Sciatic nerve (tissue), 2 donors: ENCODE results near the gene SH2B2. TPM values are rescaled to one million over a fixed set of nuclear protein-coding genes. Genes with fewer than 3 reads are reported as not detected.
"Not testable (repeated sequence)": the region's sequence is repeated elsewhere in the genome, so short reads cannot be mapped to it uniquely, and the experiment has no call there.

Experiments
- ATAC-seq: fragments of 200-7000 bp; cut with Tn5 transposase; one replicate; pipeline ENCODE4 v1.9.1; 2020; ENCODE audit warnings: mild to moderate bottlenecking, moderate library complexity
- DNase-seq: peaks from one replicate; pipeline ENCODE4 v3.0.0-alpha.2; 2020; ENCODE audit warnings: low spot score
- intact Hi-C: fragments of 100-400 bp; cut with DNase I; formaldehyde crosslinking; loops from one replicate; pipeline ENCODE4 v1.14.2; 2022
- total RNA-seq: library from RNA; stranded (reverse); fragmentation: NEBNext Ultra II Directional; extraction: Animal tissue kit (Norgen Biotek cat#: 25700); gene quantifications from one replicate; pipeline ENCODE4 v1.2.1, GENCODE V29; 2021
- donor health status: DM: no; HTN: no; CAD: no.
- donor health status: DM: no; HTN: no; CAD: no.

SH2B2 gene
- total RNA-seq, 1 donor from 2014 or later, result 9.9 TPM

- intact Hi-C loops, result no loop called here
- no peak for DNase-seq
- no peak for ATAC-seq
These were observed 34.1 kb downstream of the SH2B2 start for GRCh38 chr7:102320601-102321350.

- DNase-seq (no peak), ATAC-seq (no peak)
- intact Hi-C loops, result no loop called here
These were observed 34.9 kb downstream of the SH2B2 start for GRCh38 chr7:102321351-102322201.

- intact Hi-C loops, result no loop called here
- ATAC-seq (no peak), DNase-seq (no peak)
These were observed 35.6 kb downstream of the SH2B2 start for GRCh38 chr7:102322202-102322715.

DNA sequence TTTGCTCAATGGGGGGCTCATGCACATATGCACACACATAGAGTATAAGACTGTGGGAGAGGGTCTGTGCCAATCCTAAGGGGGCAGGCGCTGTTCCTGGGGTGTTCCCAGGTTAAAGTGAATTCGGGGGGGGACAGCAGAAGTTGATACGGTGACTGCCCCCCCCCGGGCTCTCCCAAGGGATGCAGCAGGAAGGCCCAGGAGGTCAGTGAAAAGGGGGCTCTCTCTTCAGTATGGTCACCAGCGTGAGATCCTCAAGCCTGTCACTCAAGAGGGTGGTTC lies 37.2 kb downstream of the SH2B2 start:
- intact Hi-C loops, result no loop called here
- no peak for ATAC-seq
- no peak for DNase-seq

DNA sequence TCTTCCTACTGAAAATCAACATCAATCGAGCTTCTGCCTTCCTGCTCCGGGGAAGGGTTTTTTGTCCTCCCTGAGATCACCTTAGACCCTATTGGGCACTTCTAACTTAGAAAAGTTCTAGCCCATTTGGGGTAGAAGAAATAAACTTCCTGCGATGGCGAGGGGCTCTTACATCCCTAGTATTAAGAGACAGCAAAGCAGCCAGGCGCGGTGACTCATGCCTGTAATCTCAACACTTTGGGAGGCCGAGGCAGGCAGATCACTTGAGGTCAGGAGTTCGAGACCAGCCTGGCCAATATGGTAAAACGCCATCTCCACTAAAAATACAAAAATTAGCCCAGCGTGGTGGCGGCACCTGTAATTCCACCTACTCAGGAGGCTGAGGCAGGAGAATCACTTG lies 38.4 kb downstream of the SH2B2 start:
- ATAC-seq, DNase-seq, intact Hi-C loops: not testable (repeated sequence)

- DNase-seq (no peak), ATAC-seq (no peak)
- intact Hi-C loops, result no loop called here
These were observed 39.7 kb downstream of the SH2B2 start for GRCh38 chr7:102326157-102326889.

DNA sequence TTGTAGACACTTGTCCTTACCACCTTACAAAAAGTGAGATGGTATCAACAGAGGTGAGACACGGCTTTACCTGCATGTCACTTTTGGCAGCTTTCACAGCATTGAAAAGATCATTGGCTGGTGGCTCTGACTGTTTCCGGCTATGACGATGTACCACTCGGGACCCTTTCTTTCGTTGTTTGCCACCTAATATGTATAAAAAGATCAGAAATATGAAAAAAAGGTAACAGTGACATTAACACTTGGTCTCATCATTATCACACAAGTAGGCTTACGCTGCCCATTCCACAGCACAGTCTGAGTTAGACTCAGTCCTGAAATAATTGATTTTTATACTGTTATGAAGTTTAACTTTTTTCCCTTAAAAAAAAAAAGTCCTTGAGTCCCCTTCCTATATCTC lies 40.5 kb downstream of the SH2B2 start:
- ATAC-seq, intact Hi-C loops, DNase-seq: not testable (repeated sequence)

DNA sequence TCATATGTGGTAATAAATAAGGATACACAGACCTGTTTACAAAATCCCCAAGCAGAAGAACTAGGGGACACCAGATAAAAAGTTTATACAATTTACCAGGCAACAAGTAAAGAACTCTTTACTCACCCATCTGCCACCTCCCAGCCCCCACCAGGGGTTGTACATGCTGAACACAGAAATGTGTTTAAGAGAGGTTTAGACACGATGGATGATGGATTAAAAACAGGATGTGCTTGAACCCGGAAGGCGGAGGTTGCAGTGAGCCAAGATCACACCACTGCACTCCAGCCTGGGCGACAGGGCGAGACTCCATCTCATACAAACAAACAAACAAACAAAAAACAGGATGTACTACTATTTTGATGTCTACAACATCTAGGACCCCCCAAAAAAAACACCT lies 42.2 kb downstream of the SH2B2 start:
- intact Hi-C loops, DNase-seq, ATAC-seq: not testable (repeated sequence)

DNA sequence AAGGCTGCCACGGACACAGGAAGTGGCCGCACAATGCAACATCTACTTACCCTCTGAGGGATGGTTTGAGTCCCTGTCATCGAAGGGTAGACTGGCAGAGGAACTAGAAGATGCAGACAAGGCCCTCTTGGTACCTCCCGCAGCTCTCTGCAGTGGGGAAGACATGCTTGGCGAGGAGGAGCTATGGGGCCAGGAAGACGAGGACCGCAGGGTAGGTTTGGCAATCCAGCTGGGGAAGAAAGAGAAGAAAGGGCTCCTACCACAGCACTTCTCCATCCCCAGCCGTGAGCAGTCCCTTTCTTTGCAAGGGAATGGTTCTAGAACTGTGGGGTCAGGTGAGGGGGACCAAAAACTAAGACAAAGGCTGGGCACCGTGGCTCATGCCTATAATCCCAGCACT lies 42.7 kb downstream of the SH2B2 start:
- DNase-seq, ATAC-seq, intact Hi-C loops: not testable (repeated sequence)

DNA sequence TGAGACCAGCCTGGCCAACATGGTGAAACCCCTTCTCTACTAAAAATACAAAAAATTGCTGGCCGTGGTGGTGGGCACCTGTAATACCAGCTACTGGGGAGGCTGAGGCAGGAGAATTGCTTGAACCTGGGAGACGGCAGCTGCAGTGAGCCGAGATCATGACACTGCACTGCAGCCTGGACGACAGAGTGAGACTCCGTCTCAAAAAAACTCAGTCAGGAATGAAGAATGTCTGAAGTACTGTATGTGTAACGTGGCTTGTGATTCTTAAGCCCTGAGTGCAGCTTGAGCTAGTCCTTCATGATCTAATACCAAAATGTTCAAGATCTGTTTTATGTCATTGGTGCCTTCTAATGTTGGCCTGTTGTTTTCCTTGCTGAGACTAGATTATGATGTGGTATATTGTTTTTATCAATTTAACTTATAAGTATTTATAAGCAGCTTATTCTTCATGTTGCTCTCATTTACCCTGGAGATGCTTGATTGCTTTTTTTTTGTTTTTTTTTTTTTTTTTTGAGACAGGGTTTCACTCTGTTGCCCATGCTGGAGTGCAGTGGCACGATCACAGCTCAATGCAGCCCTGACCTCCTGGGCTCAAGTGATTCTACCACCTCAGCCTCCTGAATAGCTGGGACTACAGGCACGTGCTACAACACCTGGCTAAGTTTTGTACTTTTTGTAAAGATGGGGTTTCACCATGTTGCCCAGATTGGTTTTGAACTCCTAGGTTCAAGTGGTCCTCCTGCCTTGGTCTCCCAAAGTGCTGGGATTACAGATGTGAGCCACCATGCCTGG lies 44.2 kb downstream of the SH2B2 start:
- intact Hi-C loops, DNase-seq, ATAC-seq: not testable (repeated sequence)

DNA sequence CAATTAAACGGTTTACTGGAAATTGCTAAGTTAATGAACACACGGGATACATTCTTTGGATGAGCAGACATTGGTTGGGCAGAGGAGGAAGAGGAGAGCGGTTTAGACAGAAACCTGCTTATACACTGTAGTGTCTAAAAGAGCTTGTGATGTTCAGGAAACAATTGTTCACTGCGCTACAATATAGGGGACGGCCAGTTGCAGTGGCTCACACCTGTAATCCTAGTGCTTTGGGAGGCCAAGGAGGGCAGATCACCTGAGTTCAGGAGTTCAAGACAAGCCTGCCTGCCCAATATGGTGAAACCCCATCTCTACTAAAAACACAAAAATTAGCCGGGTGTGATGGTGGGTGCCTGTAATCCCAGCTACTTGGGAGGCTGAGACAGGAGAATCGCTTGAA lies 48.9 kb downstream of the SH2B2 start:
- intact Hi-C loops, ATAC-seq, DNase-seq: not testable (repeated sequence)

GRCh38 chr7:102337002-102337401 lies 50.3 kb downstream of the SH2B2 start:
- ATAC-seq, DNase-seq, intact Hi-C loops: not testable (repeated sequence)

DNA sequence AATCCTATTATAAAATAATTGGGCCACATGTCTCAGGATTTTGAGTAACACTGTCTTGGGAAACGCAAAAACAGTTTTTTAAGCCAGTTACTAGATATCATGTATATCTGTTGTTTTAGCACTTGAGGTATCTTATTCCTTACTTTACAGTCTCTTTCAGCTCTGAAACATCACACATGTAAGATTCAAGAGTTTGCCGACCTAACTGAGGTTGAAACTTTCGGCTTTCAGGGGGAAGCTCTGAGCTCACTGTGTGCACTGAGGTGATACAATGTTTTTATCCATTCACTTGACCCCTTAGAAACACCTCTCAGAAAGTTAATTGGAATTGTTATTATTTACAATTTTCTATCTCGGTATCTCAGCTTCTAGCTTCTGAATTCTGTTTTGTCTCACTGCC lies 50.8 kb downstream of the SH2B2 start:
- ATAC-seq, intact Hi-C loops, DNase-seq: not testable (repeated sequence)

DNA sequence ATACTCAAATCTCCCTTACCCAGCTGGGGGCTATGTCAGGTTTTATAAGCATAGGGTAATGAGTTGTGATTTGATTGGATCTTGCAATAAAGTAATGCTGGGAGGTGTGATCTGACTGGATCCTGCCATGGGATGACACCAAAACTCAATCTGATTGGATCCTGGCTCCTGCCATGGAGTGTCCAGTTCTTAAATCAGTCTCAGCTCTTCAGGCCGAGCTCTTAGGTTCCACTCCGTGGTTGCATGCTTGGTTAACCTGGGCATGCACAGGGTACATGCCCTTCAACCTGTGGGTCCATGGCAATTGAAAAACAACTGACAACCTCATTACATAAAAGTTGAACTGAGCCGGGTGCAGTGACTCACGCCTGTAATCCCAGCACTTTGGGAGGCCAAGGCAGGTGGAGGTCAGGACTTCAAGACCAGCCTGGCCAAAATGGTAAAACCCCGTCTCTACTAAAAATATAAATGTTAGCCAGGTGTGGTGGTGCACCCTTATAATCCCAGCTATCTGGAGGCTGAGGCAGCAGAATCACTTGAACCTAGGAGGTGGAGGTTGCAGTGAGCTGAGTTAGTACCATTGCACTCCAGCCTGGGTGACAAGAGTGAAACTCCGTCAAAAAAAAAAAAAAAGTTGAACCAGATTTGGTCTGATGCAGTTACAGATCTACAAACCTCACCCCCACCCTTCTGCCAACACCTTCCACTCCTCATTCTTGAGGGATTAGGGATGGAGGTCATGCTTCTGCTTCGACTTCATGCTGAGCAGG lies 54.1 kb downstream of the SH2B2 start:
- DNase-seq, intact Hi-C loops, ATAC-seq: not testable (repeated sequence)

- DNase-seq, ATAC-seq, intact Hi-C loops: not testable (repeated sequence)
These were observed 60.3 kb downstream of the SH2B2 start for GRCh38 chr7:102346983-102347382.

- intact Hi-C loops, ATAC-seq, DNase-seq: not testable (repeated sequence)
These were observed 69.7 kb downstream of the SH2B2 start, which contains the start of gene SPDYE6 for GRCh38 chr7:102356344-102356743. Gene SPDYE6, minus strand, starts transcription at chr7:102356444. Its CDS starts 421 bp downstream, at chr7:102356023.

- ATAC-seq, result peak; percentile 100
- intact Hi-C loops, result not testable (repeated sequence)
- DNase-seq, result peak; percentile 95
These were observed 77.1 kb downstream of the SH2B2 start for GRCh38 chr7:102363549-102364393.
